Cardiac septum (tissue), 1 donor: ENCODE measurements around the gene PRDX4. TPM values are rescaled to one million over a fixed set of nuclear protein-coding genes. Genes with fewer than 3 reads are reported as not detected.
A peak's percentile ranks its signal among the peaks of the same experiment; 100 is the strongest.
"Not testable (repeated sequence)": the region's sequence is repeated elsewhere in the genome, so short reads cannot be mapped to it uniquely, and the experiment has no call there.

Experiments used
- DNase-seq: peaks from one replicate; pipeline ENCODE4 v3.0.0-alpha.2; 2020; ENCODE audit warnings: low spot score
- intact Hi-C: fragments of 100-400 bp; cut with DNase I; formaldehyde crosslinking; loops from one replicate; pipeline ENCODE4 v1.14.0; 2022
- long read RNA-seq: library from polyadenylated mRNA; unstranded; transcript quantifications from one replicate; pipeline ENCODE4 v2.0.0, GENCODE V29; 2021
- total RNA-seq: library from RNA; stranded (reverse); fragmentation: NEBNext Ultra II Directional; extraction: Animal tissue kit (Norgen Biotek cat#: 25700); gene quantifications from one replicate; pipeline ENCODE4 v1.2.1, GENCODE V29; 2021
- donor health status: DM: no; HTN: no; CAD: no.

PRDX4 gene
- total RNA-seq, result 38.5 TPM
- long read RNA-seq, transcript PRDX4-202 (7 exons, 1,005 nt), result major isoform, 61 of 65 reads
- long read RNA-seq, partial matches to known transcripts, result 2 of 65 reads
- long read RNA-seq, other reads (novel, unspliced or antisense), result 1 of 65 reads

- intact Hi-C loops, result loop anchor here (5.0 kb wide), 1 partner anchor 360 kb away; the partner anchor contains the start of gene KLHL15
- peak; percentile 95 for DNase-seq
Observed at GRCh38 chrX:23667239-23668177, at the start of gene PRDX4. TSS of gene PRDX4 (plus strand) at chrX:23667493. CDS start at chrX:23667571, 78 bp downstream.

DNA sequence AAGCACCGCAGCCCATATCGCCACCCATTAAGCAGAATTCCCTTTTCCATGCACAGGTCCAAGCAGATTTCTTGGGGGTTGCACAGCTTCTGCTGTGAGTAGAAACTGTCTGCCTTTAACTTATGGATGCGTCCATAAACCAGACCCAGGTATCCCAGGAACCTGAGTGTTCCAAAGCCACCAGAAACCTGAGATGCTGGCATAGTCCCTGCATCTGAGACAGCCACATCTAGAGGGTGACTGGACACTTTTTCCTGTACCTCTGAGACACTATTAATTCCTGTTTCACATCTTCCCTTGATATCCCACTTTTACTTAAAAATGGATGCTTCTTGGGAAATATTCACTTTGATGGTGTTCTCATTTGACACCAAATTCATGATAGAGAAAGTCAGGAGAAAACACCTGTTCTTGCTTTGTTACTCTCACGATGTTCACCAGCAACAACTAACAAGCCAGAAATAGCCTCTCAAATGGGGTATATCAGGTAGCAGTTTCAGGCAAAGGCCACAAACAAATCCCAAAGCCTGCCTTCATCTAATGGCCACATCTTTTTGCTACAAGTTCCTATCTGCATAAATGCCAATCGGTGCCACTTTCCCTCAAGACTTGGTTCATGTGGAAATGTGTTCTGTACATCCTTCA is 45.5 kb upstream of the PRDX4 start:
- intact Hi-C loops, result no loop called here
- DNase-seq, result no peak

- DNase-seq, result no peak
- intact Hi-C loops, result no loop called here
Observed at GRCh38 chrX:23623797-23624196, 43.5 kb upstream of the PRDX4 start.

DNA sequence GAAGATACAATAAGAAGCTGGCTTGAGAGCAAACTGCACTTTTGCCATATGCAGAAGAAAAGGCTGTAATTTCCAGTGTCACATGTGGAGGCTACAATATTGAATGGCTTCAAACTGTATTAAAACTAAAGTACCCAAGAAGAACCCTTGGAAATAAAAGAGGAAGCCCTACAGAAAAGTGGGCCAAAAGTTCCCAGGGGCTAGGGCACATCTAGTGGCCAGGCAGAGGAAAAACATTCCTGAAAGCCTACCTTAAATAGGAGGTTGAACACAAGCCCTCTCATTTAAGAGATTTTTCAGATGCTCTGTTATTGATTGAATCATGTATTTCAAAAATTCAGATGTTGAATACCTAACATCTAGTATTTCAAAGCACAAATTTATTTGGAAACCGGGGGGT is 40.6 kb upstream of the PRDX4 start:
- intact Hi-C loops, result no loop called here
- DNase-seq, result no peak

- intact Hi-C loops, result no loop called here
- DNase-seq, result no peak
Observed at GRCh38 chrX:23628131-23628530, 39.2 kb upstream of the PRDX4 start.

DNA sequence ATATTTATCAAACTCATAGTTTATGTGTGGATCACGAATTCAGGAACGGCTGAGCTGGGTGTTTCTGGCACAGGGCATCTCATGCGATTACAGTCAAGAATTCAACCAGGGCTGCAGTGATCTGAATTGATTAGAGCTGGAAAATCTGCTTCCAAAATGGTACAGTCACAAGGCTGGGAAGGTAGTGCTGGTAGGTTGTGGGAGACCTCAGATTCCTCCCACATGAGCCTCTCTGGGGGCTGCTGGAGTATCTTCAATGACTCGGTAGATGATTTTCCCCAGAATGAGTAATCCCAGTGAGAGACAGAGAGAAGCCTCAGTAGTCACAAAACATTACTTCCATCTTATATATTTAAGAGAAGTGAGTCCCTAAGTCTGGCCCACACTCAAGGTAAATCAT is 36.2 kb upstream of the PRDX4 start:
- intact Hi-C loops, result no loop called here
- DNase-seq, result no peak

GRCh38 chrX:23633834-23634580 is 33.3 kb upstream of the PRDX4 start:
- intact Hi-C loops, result no loop called here
- DNase-seq, result no peak

GRCh38 chrX:23637187-23637586 is 30.1 kb upstream of the PRDX4 start:
- DNase-seq, result no peak
- intact Hi-C loops, result no loop called here

DNA sequence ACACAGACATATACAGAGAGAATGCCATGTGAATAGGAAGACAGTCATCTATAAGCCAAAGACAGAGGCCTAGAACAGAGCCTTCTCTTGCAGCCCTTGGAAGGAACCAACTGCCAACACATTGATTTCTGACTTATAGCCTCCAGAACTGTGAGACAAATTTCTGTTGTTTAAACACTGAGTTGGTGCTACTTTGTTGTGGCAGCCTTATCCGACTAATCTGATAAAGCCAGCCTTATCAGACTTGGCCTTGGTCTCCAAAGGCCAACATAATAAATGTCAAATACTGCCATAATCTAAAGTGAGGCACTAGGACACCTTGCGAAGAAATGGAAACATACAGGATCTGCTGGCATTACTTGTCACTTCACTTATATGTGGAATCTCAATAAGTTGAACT is 24.3 kb upstream of the PRDX4 start:
- DNase-seq, result no peak
- intact Hi-C loops, result no loop called here

- intact Hi-C loops, result no loop called here
- no peak for DNase-seq
Observed at GRCh38 chrX:23644744-23645143, 22.5 kb upstream of the PRDX4 start.

DNA sequence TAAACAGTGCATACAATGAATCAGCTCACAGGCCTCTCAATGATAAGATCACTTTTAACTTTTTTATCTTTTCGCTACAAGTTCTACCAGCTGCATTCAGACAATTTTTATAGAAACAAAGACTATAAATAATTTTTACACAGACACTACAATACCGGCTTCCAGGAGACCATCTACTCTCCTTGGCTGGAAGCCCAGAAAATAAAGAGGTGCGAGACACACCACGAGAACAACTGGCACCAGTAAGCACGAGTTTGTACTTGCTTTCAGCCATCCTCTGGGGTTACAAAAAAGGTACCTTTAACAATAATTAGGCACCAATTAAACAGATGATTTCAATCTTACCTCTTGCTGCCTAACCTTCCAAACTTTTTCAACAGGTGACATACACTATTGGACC is 11.2 kb upstream of the PRDX4 start:
- intact Hi-C loops, result no loop called here
- DNase-seq, result no peak

DNA sequence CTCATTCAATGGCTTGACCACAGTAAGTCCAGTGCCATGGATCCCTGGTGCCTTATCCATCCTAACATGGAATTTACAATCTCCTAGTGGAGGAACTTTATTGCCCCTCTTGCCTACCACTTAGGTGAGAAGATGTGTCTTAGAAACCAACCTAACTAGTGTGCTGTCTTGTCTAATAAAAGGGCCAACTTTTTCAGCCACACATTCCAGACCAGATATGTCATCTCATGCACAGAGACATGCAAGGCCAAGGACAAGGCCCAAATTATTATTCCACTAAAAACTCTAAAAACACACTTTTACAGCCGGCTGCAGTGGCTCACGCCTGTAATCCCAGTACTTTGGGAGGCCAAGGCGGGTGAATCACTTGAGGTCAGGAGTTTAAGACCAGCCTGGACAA is 10.6 kb upstream of the PRDX4 start:
- no peak for DNase-seq
- intact Hi-C loops, result no loop called here

GRCh38 chrX:23659339-23659738 is 8.0 kb upstream of the PRDX4 start:
- no peak for DNase-seq
- intact Hi-C loops, result no loop called here

DNA sequence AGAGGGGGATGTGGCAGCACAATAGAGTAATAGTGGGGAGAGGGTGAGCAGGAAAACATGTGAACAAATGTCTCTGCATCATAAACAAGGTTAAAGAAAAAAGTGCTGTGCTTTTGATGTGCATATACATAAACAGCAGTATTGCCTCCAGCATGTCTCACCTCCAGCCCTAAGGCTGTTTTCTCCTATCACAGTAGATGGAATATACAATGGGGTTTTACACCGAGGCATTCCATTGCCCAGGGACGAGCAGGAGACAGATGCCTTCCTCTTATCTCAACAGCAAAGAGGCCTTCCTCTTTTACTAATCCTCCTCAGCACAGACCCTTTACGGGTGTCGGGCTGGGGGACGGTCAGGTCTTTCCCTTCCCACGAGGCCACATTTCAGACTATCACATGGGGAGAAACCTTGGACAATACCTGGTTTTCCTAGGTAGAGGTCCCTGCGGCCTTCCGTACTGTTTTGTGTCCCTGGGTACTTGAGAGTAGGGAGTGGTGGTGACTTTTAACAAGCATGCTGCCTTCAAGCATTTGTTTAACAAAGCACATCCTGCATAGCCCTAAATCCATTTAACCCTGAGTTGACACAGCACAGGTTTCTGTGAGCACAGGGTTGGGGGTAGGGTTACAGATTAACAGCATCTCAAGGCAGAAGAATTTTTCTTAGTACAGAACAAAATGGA is 7.1 kb upstream of the PRDX4 start:
- DNase-seq, intact Hi-C loops: not testable (repeated sequence)

DNA sequence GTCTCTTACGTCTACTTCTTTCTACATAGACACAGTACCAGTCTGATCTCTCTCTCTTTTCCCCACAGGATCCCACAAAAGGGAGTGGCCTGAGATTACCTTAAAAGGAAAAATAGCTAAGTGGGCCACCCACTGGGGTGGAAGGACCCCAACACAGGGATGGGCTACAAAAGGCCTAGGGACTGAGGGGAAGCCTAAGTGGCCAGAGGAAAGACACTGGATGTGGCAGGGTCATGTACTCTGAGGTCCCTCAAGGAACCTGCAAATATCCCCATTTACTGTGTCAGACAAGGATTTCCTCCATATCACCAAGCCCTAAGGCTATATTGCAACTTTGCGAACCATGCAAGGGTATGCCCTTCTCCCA is 6.5 kb upstream of the PRDX4 start:
- intact Hi-C loops, result no loop called here
- no peak for DNase-seq

DNA sequence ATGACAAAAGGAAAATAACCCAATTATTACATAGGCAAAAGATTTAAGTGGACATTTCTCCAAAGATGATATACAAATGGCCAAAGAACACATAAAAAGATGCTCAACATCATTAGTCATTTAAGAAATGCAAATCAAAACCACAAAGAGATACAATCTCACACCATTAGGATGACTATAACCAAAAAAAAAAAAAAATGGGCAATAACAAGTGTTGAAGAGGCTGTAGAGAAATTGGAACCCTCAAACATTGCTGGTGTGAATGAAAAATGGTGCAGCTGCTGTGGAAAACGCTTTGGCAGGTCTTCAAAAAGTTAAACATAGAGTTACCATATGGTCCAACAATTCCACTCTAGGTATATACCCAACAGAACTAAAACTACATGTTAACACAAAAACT is 5.6 kb upstream of the PRDX4 start:
- intact Hi-C loops, result no loop called here
- DNase-seq, result no peak

DNA sequence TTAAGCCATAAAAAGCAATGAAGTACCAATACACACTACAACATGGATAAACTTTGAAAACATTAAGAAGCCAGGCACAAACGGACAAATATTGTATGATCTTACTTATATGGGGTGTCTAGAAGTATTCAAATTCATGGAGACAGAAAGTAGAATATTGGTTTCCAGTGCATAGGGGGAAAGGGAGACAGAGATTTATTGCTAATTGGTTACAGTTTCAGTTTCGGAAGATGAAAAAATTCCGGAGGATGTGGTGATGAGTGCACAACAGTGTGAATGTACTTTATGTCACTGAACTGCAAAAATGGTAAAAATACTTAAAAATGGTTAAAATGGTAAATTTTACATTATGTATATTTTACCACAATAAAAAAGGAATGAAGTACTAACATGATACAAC is 5.1 kb upstream of the PRDX4 start:
- DNase-seq, result no peak
- intact Hi-C loops, result no loop called here

GRCh38 chrX:23662853-23663252 is 4.4 kb upstream of the PRDX4 start:
- DNase-seq, result no peak
- intact Hi-C loops, result no loop called here

DNA sequence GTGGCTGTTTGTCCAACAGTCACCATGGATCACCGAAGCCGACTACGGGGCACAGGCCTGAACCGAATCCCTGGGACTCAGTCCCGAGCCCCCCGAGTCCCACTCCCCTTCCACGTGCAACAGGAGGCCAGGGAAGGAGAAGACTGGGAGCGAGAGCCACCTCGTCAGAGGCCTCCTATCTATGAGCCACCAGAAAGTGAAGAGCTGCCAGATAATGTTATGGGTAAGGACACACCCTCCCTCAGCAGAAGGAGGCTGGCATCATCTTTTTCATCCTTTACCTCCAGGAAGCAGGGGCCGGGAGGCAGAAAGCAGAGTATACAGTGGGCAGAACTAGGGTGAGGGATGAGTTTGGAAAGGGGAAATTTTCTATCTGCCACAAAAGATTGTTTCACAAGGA is 2.8 kb upstream of the PRDX4 start:
- intact Hi-C loops, result no loop called here
- DNase-seq, result no peak

DNA sequence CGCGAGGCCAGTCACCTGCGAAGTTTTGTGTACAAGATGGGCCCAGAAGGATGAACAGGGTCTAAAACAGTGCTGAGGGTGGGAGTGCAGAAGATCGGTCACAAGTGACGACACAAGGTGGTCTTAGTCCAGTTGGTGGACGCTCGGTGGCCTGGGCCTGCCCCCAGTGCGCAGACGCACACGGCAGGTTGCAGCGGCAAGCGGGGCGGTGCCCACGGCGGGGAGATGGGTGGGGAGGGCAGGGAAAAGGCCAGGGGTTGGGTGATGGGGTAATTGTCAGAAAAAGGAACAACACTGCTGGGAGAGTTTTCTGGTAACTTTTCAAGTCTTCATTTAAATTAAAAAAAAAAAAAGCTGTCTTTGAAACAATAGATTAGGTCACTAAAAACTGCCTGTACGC is 1.0 kb upstream of the PRDX4 start:
- intact Hi-C loops, result loop anchor here (5.0 kb wide), 1 partner anchor 361 kb away; the partner anchor contains the start of gene KLHL15
- DNase-seq, result no peak
